Ovary (tissue), 3 donors: Measurements from ENCODE around the gene SLC16A12.

Source experiments
- EP300 ChIP-seq: sonication (generic); formaldehyde crosslinking; IDR thresholded peaks from one replicate; pipeline ENCODE4 v1.6.1; 2017; ENCODE audit warnings: antibody characterized with exemption
- TF ChIP-seq, protein P1 (sequence below), 3 donors: fragments of 450-650 bp in 2 of 3; fragments of 200-600 bp in 1 of 3; IDR thresholded peaks; one replicate each; pipeline versions ENCODE4 v1.5.1 to v1.8.0; 2016 to 2022; ENCODE audit warnings: antibody characterized with exemption in 3 of 3, mild to moderate bottlenecking in 1 of 3
- donor health status: DM: no; HTN: no; CAD: no.

DNA sequence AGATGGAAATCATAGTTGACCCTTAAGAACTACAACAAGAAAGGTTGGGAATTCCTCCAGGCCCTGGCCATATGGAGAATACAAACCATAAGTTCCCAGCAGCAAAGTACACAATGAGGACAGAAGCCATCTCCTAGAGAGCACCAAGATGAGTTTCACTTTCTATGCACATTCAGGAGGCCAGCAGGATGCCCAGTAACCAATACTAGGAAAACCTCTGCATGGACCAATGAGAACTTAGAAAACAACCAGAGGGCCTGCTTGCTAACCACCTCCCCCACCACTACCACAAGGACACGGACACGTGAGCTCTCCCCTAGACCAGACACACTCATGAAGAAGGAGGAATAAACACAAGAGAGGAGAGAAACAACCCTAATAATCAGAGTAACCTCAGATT is 64.8 kb downstream of the SLC16A12 start:
- TF ChIP-seq, protein P1, sequence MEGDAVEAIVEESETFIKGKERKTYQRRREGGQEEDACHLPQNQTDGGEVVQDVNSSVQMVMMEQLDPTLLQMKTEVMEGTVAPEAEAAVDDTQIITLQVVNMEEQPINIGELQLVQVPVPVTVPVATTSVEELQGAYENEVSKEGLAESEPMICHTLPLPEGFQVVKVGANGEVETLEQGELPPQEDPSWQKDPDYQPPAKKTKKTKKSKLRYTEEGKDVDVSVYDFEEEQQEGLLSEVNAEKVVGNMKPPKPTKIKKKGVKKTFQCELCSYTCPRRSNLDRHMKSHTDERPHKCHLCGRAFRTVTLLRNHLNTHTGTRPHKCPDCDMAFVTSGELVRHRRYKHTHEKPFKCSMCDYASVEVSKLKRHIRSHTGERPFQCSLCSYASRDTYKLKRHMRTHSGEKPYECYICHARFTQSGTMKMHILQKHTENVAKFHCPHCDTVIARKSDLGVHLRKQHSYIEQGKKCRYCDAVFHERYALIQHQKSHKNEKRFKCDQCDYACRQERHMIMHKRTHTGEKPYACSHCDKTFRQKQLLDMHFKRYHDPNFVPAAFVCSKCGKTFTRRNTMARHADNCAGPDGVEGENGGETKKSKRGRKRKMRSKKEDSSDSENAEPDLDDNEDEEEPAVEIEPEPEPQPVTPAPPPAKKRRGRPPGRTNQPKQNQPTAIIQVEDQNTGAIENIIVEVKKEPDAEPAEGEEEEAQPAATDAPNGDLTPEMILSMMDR (IDR thresholded peaks at IDR 0.05) = no peak
- no peak for TF ChIP-seq EP300
